Measurements from ENCODE around the gene UGT1A10. TPM values are rescaled to one million over a fixed set of nuclear protein-coding genes. Genes with fewer than 3 reads are reported as not detected.

The UGT1A10 gene
- total RNA-seq, 1 experiment from 2014 or later = not detected

- Histone ChIP-seq H3K27ac (ENCODE audit: low read depth, low read length) (no peak overlapping the region), H3K4me3 (replicated peaks in 1 of 2; ENCODE audit: low read depth in 1 of 2, low read length in 2 of 2) (no peak overlapping the region), H3K4me2 (ENCODE audit: low read length) (no peak overlapping the region), H3K9me2 (ENCODE audit: insufficient read depth) (no peaks in the 10 kb centered on the region), H3K4me1 (ENCODE audit: control insufficient read depth in 1 of 2, insufficient read depth in 2 of 2, low read length in 2 of 2) (no peaks in the 10 kb centered on the region), H3K27me3 (ENCODE audit: insufficient read depth, low read length) (no peaks in the 10 kb centered on the region), H2AFZ (ENCODE audit: low read depth, low read length, poor library complexity, severe bottlenecking) (no peak overlapping the region), H3K9me3 (ENCODE audit: control insufficient read depth in 1 of 2, insufficient read depth in 1 of 2, low read depth in 1 of 2, low read length in 2 of 2) (no peaks in the 10 kb centered on the region), H3K79me2 (ENCODE audit: insufficient read depth, low read length) (no peaks in the 10 kb centered on the region), H3K9ac (ENCODE audit: low read length) (no peak overlapping the region), H4K20me1 (ENCODE audit: insufficient read depth) (no peaks in the 10 kb centered on the region), H3K36me3 (ENCODE audit: control insufficient read depth in 1 of 2, insufficient read depth in 2 of 2, low read length in 2 of 2) (no peaks in the 10 kb centered on the region)
- intact Hi-C loops (cut with micrococcal nuclease) = no loop called here
- DNase-seq (ENCODE audit: low read depth, low spot score) (no peak), ATAC-seq (no peak)
- BruUV-seq (replicated peaks) = no TSS peak
- RAD21 ChIA-PET (ENCODE audit: low non-redundant PET in 1 of 2, low total read pairs in 2 of 2, uncharacterized antibody in 2 of 2, unreplicated experiment in 2 of 2) = no interaction called here
- CTCF ChIA-PET = no interaction called here
- TF ChIP-seq JUND (IDR thresholded peaks at IDR 0.05) (no peak), ZFX (IDR thresholded peaks at IDR 0.05) (no peak)
- TF ChIP-seq, protein P1, sequence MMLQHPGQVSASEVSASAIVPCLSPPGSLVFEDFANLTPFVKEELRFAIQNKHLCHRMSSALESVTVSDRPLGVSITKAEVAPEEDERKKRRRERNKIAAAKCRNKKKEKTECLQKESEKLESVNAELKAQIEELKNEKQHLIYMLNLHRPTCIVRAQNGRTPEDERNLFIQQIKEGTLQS (IDR thresholded peaks at IDR 0.05) = no peak
- POLR2A ChIA-PET = no interaction called here
Observed at GRCh38 chr2:233793465-233794127, 157.3 kb downstream of the UGT1A10 start.

DNA sequence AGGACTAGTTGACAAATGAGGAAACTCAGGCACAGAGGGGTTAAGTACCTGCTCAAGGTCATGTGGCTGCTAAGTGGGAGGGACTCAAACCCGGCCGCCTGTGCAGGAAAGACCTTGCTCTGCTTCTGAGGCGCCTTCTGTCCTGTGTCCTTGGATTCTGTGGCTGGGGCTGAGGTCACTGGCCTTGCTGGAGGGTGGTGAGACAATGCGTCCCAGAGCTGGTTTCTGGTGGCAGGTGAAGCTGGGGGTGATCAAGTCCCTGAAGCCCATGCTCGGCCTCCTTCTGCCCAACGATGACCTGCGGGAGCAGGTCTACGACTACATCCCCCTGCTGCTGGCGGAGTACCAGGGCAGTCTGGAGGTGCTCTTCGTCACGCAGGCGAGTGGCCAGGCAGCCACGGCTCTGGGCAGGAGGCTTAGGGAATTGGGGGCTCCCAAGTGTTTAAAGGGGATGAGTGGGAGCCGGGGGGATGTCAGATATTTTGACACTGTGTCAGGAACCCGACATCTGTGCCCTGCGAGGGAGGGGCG is 157.9 kb downstream of the UGT1A10 start:
- no peak overlapping the region for H3K9ac ChIP-seq (ENCODE audit: low read length)
- no peak overlapping the region for H3K4me3 ChIP-seq (replicated peaks in 1 of 2; ENCODE audit: low read depth in 1 of 2, low read length in 2 of 2)
- CTCF ChIA-PET = no interaction called here
- no peaks in the 10 kb centered on the region for H3K9me3 ChIP-seq (ENCODE audit: control insufficient read depth in 1 of 2, insufficient read depth in 1 of 2, low read depth in 1 of 2, low read length in 2 of 2)
- H4K20me1 ChIP-seq (ENCODE audit: insufficient read depth) = no peaks in the 10 kb centered on the region
- no peak for ATAC-seq
- TF ChIP-seq ZFX (IDR thresholded peaks at IDR 0.05) (no peak), CTCF (IDR thresholded peaks at IDR 0.05 in 2 of 3, conservative IDR thresholded peaks at IDR 0.05 in 1 of 3; ENCODE audit: borderline replicate concordance in 1 of 3, insufficient read depth in 1 of 3, low read depth in 2 of 3, low read length in 2 of 3) (no peak), SP1 (IDR thresholded peaks at IDR 0.05; ENCODE audit: low read depth) (no peak), ELF1 (IDR thresholded peaks at IDR 0.05; ENCODE audit: borderline replicate concordance, low read depth) (no peak), EGR1 (IDR thresholded peaks at IDR 0.05; ENCODE audit: low read depth) (no peak), EZH2phosphoT487 (IDR thresholded peaks at IDR 0.05; ENCODE audit: borderline replicate concordance) (no peak)
- TF ChIP-seq, protein P2, sequence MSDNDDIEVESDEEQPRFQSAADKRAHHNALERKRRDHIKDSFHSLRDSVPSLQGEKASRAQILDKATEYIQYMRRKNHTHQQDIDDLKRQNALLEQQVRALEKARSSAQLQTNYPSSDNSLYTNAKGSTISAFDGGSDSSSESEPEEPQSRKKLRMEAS (IDR thresholded peaks at IDR 0.05) = no peak
- no peaks in the 10 kb centered on the region for H3K27me3 ChIP-seq (ENCODE audit: insufficient read depth, low read length)
- no peaks in the 10 kb centered on the region for H3K4me1 ChIP-seq (ENCODE audit: control insufficient read depth in 1 of 2, insufficient read depth in 2 of 2, low read length in 2 of 2)
- no peaks in the 10 kb centered on the region for H3K36me3 ChIP-seq (ENCODE audit: control insufficient read depth in 1 of 2, insufficient read depth in 2 of 2, low read length in 2 of 2)
- intact Hi-C loops (cut with micrococcal nuclease) = no loop called here
- no peaks in the 10 kb centered on the region for H3K9me2 ChIP-seq (ENCODE audit: insufficient read depth)
- no peaks in the 10 kb centered on the region for H3K79me2 ChIP-seq (ENCODE audit: insufficient read depth, low read length)
- DNase-seq (ENCODE audit: low read depth, low spot score) = no peak
- POLR2A ChIA-PET = no interaction called here
- no peak overlapping the region for H2AFZ ChIP-seq (ENCODE audit: low read depth, low read length, poor library complexity, severe bottlenecking)
- BruUV-seq (replicated peaks) = no TSS peak
- no peak overlapping the region for H3K4me2 ChIP-seq (ENCODE audit: low read length)
- RAD21 ChIA-PET (ENCODE audit: low non-redundant PET in 1 of 2, low total read pairs in 2 of 2, uncharacterized antibody in 2 of 2, unreplicated experiment in 2 of 2) = no interaction called here
- H3K27ac ChIP-seq (ENCODE audit: low read depth, low read length) = no peak overlapping the region

Measured in HCT116 (cell line).